ENCODE results near the gene BCAN. TPM values are rescaled to one million over a fixed set of nuclear protein-coding genes. Genes with fewer than 3 reads are reported as not detected.

The BCAN gene
- total and polyA plus RNA-seq, 2 of the 4 experiments (the other 2 are of a cell fraction), result 0.07 TPM; not detected in 1

DNA sequence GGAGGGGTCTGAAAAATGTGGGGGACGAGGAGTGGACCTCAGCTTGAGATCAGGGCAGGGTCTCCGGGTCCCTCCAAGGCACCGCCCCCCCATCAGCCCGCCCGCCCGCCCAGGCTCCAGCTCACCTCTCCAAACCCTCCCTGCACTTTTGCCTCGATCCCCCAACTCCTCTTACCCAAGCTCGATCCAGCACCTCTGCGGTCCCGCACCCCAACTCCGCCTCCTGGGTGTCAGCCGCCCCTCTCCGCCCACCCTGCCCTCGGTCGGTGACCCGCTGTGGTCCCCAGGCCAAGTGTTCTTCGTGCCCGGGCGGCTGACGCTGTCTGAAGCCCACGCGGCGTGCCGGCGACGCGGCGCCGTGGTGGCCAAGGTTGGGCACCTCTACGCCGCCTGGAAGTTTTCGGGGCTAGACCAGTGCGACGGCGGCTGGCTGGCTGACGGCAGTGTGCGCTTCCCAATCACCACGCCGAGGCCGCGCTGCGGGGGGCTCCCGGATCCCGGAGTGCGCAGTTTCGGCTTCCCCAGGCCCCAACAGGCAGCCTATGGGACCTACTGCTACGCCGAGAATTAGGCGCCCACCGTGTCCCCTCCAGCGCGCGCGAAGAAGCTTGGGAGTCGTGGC is 17.0 kb upstream of the BCAN start:
- Histone ChIP-seq H3K4me3 (ENCODE audit: insufficient read depth, low read depth, low read length) (no peak overlapping the region), H3K4ac (ENCODE audit: low read depth, low read length) (no peak overlapping the region), H4K8ac (ENCODE audit: low read depth in 2 of 2, low read length in 2 of 2) (no peak overlapping the region), H4K5ac (ENCODE audit: low read depth, low read length) (no peak overlapping the region), H2BK20ac (ENCODE audit: low read depth, low read length) (no peak overlapping the region), H3K27ac (ENCODE audit: insufficient read depth, low read length) (no peak overlapping the region), H3K9me3 (ENCODE audit: control insufficient read depth, insufficient read depth, low read length) (no peaks in the 10 kb centered on the region), H3K27me3 (ENCODE audit: control insufficient read depth, insufficient read depth, low read length) (peaks cover 58% of the 10 kb centered on the region), H2BK5ac (ENCODE audit: low read depth, low read length, poor library complexity, severe bottlenecking) (no peak overlapping the region), H4K91ac (ENCODE audit: insufficient read depth, low read depth, low read length) (no peak overlapping the region), H3K23ac (ENCODE audit: low read depth, low read length) (no peak overlapping the region), H3K18ac (ENCODE audit: low read depth, low read length) (no peak overlapping the region), H3K79me1 (ENCODE audit: low read depth in 1 of 2, low read length in 2 of 2) (no peaks in the 10 kb centered on the region), H3K9me1 (ENCODE audit: insufficient read depth, low read length) (no peaks in the 10 kb centered on the region), H2AK9ac (replicated peaks; ENCODE audit: low read depth, low read length, poor library complexity) (no peak overlapping the region), H3K4me2 (ENCODE audit: low read depth, low read length) (peak overlapping the region; percentile 90), H4K20me1 (ENCODE audit: insufficient read depth, low read length) (peaks cover 7% of the 10 kb centered on the region), H3K14ac (replicated peaks; ENCODE audit: low read depth, low read length) (no peak overlapping the region), H2AFZ (replicated peaks; ENCODE audit: low read length, poor library complexity) (peak overlapping the region; percentile 86), H2BK120ac (ENCODE audit: low read depth, low read length) (no peak overlapping the region), H3K9ac (ENCODE audit: low read depth, low read length) (no peak overlapping the region), H3K4me1 (ENCODE audit: control insufficient read depth, insufficient read depth, low read length) (peaks cover 4% of the 10 kb centered on the region), H2BK15ac (ENCODE audit: low read depth, low read length) (no peak overlapping the region), H3K36me3 (ENCODE audit: control insufficient read depth, insufficient read depth, low read length) (no peaks in the 10 kb centered on the region), H3K56ac (ENCODE audit: extremely low read depth, insufficient read depth, low read length) (no peak overlapping the region), H2AK5ac (ENCODE audit: low read depth, low read length) (no peak overlapping the region)
- no TSS peak for BruUV-seq (replicated peaks)
- 2% methylated on average over 38 of the region's 55 CpGs; no CpG with 5 or more reads in 1 of the 2 experiments for WGBS, 2 experiments (ENCODE audit: extremely low coverage in 2 of 2, insufficient read length in 1 of 2)
- intact Hi-C loops (cut with micrococcal nuclease), result no loop called here
- ATAC-seq (ENCODE audit: low read depth) (no peak), DNase-seq (no peak)
- ChIA-PET CTCF (interaction anchor here (0.7 to 1.8 kb wide), 9 partner anchors 32 to 239 kb away, joined by 3 to 9 read pairs (median 3); no protein-coding TSS in a partner anchor), POLR2A (ENCODE audit: unreplicated experiment) (interaction anchor here (0.6 kb wide), 1 partner anchor 900 kb away, joined by 5 read pairs; no protein-coding TSS in a partner anchor)
- in situ Hi-C loops (cut with MboI; ENCODE audit: low sequenced_read_pairs), result loop anchor here (5.0 kb wide), 1 partner anchor 32 kb away; no protein-coding TSS in a partner anchor
- no peak for TF ChIP-seq MXI1 (IDR thresholded peaks at IDR 0.05; ENCODE audit: borderline replicate concordance, low read depth, low read length)
- dilution Hi-C loops (cut with HindIII; ENCODE audit: low sequenced_read_pairs, unreplicated experiment), result no loop called here

Data from IMR-90 (cell line).